Measurements from ENCODE around the gene STUM.
"Not testable (repeated sequence)": the region's sequence is repeated elsewhere in the genome, so short reads cannot be mapped to it uniquely, and the experiment has no call there.

STUM gene

DNA sequence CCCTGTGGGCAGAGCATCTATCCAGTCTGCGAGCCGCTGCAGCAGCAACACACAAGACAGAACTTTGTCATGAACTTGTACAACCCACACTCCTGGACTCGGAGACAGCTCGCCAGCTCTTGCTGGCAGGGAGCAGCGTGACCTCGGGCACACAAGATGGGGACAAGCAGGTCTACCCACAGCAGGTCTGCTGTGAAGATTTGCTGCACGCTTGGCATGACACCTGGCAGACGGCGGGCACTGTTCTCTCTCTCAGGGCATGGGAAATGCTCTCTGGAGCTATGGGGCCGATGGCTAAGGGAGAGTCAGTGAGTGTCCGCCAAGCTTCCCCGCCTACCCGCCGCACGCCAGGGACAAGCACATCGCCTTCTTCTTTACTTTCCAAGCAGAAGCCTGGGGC lies 90.0 kb downstream of the STUM start:
- no peak for DNase-seq (ENCODE audit: low read depth in 2 of 2)

DNA sequence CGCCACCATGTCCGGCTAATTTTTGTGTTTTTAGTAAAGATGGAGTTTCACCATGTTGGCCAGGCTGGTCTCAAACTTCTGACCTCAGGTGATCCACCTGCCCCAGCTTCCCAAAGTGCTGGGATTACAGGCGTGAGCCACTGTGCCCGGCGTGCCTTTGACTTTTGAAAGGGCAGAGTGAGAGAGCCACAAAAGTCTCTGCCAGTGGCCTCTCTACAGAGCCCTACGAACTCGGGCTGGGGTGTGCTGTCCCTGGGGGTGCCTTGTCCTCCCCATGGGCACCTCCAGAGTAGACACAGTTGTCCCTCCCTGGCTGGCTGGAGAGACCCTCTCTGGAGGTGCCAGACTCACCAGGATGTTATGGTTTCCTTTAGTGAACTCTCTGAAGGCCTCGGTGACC lies 90.6 kb downstream of the STUM start:
- DNase-seq (ENCODE audit: low read depth in 2 of 2) = not testable (repeated sequence)

GRCh38 chr1:226639631-226640061 lies 91.1 kb downstream of the STUM start:
- DNase-seq (ENCODE audit: low read depth in 2 of 2) = no peak

DNA sequence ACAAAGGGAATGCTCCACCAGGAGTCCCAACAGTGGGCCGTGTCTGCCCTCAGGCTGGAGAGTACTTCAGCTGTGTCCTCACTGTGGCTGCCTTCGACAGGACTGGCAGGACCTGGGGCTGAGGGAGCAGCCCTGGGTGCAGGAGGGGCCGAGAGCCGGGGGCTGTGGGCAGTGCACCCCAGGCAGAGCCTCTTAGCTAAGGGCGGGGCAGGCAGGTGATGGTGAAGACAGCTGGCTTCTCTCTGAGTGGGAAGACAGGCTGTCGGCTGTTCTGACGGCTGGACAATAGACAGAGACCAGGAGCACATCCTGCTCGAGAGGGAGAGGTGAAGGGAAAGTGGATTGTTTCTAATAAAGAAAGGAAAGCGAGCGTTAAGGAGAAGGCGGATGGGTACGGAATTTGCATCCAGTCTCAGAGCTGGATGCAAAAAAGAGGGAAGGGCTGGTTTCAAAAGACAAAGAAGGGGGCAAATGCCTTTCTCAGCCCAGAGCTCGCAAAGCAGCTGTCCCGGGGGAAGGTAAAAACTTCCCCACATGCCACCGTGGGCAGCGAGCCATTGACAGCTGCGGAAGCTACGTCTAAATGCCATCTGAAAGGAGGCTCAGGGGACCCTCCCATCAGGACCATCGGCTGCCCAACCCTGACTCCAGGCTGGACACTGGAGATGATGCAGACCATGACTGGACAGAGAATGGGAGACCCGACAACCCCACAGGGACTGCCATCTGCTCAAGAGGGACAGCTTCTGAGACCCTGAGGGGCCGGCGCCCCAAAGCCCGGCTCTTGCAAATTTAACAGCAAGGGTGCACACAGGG lies 92.0 kb downstream of the STUM start:
- no peak for DNase-seq (ENCODE audit: low read depth in 2 of 2)

GRCh38 chr1:226641671-226642231 lies 93.2 kb downstream of the STUM start:
- no peak for DNase-seq (ENCODE audit: low read depth in 2 of 2)

GRCh38 chr1:226642421-226642820 lies 93.9 kb downstream of the STUM start:
- DNase-seq (ENCODE audit: low read depth in 2 of 2) = no peak

GRCh38 chr1:226643177-226643576 lies 94.6 kb downstream of the STUM start:
- DNase-seq (ENCODE audit: low read depth in 2 of 2) = peak; percentile 57 to 72

- DNase-seq (ENCODE audit: low read depth in 2 of 2) = no peak
Measured at GRCh38 chr1:226643611-226644540, 95.3 kb downstream of the STUM start.

DNA sequence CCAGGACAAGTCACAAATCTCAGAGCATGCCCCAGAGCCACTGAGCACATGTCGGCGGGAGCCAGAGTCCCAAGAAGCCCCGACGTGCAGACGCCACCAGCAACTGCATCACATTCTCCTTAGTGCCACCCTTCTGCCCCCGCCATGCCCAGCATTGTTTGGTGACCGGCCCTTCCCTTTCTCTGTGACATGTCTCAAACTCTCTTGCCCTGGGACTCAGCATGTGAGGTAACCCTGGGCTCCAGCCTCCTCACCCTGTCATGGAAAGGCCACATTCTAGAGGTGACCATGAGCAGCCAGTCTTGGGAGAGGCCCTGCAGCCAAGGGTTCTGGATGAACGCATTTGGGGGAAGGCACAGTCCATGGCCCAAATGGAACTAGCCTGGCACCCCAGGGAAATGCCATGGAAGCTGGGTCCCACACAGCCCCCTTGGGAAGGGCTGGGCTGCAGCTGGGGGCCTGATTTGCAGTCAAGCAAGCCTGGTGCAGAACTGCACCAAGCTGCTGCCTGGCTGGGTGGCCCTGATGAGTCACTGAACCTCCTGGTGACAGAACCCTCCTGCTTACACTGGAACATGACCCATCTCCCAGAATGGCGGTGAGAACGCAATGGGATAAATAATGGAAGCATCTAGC lies 96.1 kb downstream of the STUM start:
- no peak for DNase-seq (ENCODE audit: low read depth in 2 of 2)

- no peak for DNase-seq (ENCODE audit: low read depth in 2 of 2)
Measured at GRCh38 chr1:226645279-226645976, 96.9 kb downstream of the STUM start.

- no peak for DNase-seq (ENCODE audit: low read depth in 2 of 2)
Measured at GRCh38 chr1:226646026-226646869, 97.7 kb downstream of the STUM start.

GRCh38 chr1:226646870-226647449 lies 98.4 kb downstream of the STUM start:
- no peak for DNase-seq (ENCODE audit: low read depth in 2 of 2)

DNA sequence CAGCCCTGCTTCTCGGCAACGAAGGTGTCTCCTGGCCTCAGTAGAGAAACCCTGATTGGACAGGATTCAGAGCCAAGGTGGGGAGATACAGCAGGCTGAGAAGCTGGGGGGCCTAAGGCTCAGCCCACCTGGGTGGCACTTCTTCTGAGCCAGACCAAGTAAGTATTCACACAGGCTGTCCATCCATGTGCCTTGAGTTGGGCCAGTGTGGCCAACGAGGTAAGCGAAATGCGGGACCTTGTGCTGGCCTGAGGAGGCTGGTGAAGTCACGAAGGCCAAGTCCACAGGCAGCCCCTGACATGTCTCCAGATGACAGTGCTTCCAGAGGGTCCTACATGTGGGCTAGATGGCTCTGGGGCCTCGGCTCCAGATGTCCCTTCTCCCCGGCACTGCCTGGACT lies 99.2 kb downstream of the STUM start:
- DNase-seq (ENCODE audit: low read depth in 2 of 2) = no peak

- DNase-seq (ENCODE audit: low read depth in 2 of 2) = no peak
Measured at GRCh38 chr1:226648421-226648820, 99.9 kb downstream of the STUM start.

DNA sequence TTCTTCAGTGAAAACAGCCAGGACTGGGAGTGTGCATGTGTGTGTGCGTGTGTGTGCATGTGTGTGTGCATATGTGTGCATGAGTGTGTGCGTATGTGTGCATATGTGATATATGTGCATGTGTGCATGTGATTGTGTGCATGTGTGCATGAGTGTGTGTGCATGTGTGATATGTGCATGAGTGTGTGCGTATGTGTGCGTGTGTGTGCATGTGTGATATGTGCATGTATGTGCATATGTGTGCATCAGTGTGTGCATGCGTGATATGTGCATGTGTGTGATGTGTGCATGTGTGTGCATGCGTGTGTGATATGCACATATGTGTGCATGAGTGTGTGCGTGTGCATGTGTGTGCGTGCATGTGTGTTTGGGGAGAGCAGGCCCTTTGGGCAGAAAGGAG lies 100.7 kb downstream of the STUM start:
- no peak for DNase-seq (ENCODE audit: low read depth in 2 of 2)

GRCh38 chr1:226649780-226650179 lies 101.2 kb downstream of the STUM start:
- no peak for DNase-seq (ENCODE audit: low read depth in 2 of 2)

GRCh38 chr1:226650236-226650841 lies 101.8 kb downstream of the STUM start:
- no peak for DNase-seq (ENCODE audit: low read depth in 2 of 2)

DNA sequence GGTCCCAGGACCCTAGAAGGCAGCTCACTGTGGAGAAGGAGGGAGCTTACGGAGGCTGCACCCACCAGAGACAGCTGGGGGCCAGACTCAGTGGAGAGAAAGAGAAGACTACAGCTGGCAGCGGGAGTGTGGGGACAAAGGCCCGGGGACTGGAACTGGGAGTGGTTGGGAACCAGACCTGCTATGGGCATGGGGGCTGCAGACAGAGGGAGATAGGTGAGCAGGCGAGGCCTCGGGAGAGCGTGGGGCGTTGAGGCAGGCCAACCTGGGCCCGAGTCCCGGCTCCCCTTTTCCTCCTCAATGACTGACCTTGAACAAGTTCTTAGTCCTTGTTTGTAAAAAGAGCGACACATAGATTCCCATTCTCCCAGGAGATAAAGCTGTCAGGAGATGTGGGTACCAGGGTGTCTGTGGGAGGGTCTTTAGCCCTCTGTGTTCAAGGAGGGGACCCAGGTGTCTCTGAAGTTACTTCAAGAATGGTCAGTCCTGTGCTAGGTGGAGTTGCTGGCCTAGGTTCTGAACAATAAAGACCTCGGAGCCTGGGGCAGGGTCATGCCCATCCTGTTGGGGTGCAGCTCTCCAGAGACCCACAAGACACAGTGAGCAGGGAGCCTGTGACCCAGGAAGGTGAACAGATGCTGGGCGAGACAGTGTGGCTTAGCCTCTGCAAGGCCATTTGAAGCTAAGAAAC lies 102.6 kb downstream of the STUM start:
- no peak for DNase-seq (ENCODE audit: low read depth in 2 of 2)

DNA sequence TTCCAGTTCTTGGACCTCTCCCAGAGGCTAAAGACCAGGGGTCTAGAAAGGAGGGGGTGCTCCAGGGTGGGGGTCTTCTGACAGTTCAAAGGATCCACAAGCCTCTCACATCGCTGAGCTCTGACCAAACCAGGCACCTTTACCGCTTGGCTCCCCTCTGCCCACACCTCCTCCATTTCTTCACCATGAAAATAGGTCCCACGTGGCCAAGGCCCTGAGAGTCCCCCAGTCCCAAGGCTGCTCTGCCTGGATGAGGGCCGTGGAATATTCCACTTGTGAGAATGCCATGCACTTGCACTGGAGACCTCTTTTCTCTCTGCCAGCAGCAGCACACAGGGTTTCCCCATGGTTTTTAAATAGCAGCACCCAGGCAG lies 103.2 kb downstream of the STUM start:
- no peak for DNase-seq (ENCODE audit: low read depth in 2 of 2)

Data from stimulated activated CD8-positive, alpha-beta memory T cell treated with anti-CD3 and anti-CD28 coated beads, Interleukin-15, amount 100 ng/mL, for 4 hours (primary cell).